Smooth muscle cell of bladder (primary cell): Measurements from ENCODE around the gene SMCO3. TPM values are rescaled to one million over a fixed set of nuclear protein-coding genes. Genes with fewer than 3 reads are reported as not detected.

ENCODE experiments used
- total RNA-seq: library from RNA; depleted of rRNA; stranded (reverse); fragments of >200 nt; gene quantifications from 2 replicates; pipeline ENCODE4 v1.2.3, GENCODE V29; 2014

The SMCO3 gene
- 0.71 and 0.92 TPM in 2 replicates for total RNA-seq

GRCh38 chr12:14814014-14814413 lies at the start of gene SMCO3:
TSS of gene SMCO3 (minus strand) at chr12:14814182. CDS start at chr12:14806680, 7,502 bp downstream.

DNA sequence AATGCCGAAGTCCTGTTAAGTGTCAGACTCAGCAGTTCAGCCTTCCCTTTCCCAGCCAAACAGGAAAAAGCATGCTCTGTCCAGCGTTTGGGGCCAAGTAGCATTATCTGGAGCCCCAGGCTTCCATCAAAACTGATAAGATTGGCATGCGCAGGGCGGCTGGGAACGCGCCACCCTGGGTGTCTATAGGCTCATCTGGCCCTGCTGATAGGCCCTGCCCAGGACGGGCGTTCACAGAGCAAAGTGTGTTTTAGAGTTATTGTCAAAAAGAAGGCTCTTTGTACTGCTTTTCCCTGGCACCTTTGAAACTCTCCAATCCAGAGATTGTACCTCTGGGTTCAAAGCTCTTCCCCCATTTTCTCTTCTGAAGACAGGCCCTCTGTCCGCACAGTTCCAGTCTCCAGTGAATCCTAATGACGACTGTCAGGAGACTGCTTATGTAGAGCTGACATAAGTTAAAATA lies 29.5 kb upstream of the SMCO3 start, which contains the start of gene ART4:
TSS of gene ART4 (minus strand) at position 102 of the 463 bp plus-strand sequence. CDS start 413 bp downstream, outside the sequence.

GRCh38 chr12:14803011-14803829 lies 10.8 kb downstream of the SMCO3 start, which contains the start of the genes C12orf60 and WBP11:
TSS of gene C12orf60 (plus strand) at chr12:14803670. CDS start at chr12:14822936, 19,266 bp downstream.
TSS of gene WBP11 (minus strand) at chr12:14803478. CDS start at chr12:14801383, 2,095 bp downstream.

Other genes with a start within 250 kb of the SMCO3 start
- 1.1 and 3.2 TPM in 2 replicates for gene PLBD1, start 246.3 kb downstream of the SMCO3 start, total RNA-seq
- gene GUCY2C, start 117.6 kb downstream of the SMCO3 start, total RNA-seq = not detected in 2 replicates
- gene WBP11, start 10.7 kb downstream of the SMCO3 start, total RNA-seq = 10.0 and 11.4 TPM in 2 replicates
- 0.57 and 0.74 TPM in 2 replicates for gene C12orf60, start 10.5 kb downstream of the SMCO3 start, total RNA-seq
- under 0.01 TPM in 2 replicates for gene ART4, start 29.3 kb upstream of the SMCO3 start, total RNA-seq
- 8.0 and 15.5 TPM in 2 replicates for gene MGP, start 71.7 kb upstream of the SMCO3 start, total RNA-seq
- not detected in 2 replicates for gene ERP27, start 124.4 kb upstream of the SMCO3 start, total RNA-seq
- 1.1 and 1.2 TPM in 2 replicates for gene ARHGDIB, start 147.4 kb upstream of the SMCO3 start, total RNA-seq
- not detected in 2 replicates for gene PDE6H, start 158.9 kb upstream of the SMCO3 start, total RNA-seq